ENCODE measurements around the gene LKAAEAR1. TPM values are rescaled to one million over a fixed set of nuclear protein-coding genes. Genes with fewer than 3 reads are reported as not detected.

The LKAAEAR1 gene
- total RNA-seq, 1 donor from 2014 or later: not detected

- Mint-ChIP-seq H3K27me3 (ENCODE audit: unreplicated experiment) (peaks cover 16% of the 10 kb centered on the region), H3K9me3 (ENCODE audit: unreplicated experiment) (no peaks in the 10 kb centered on the region), H3K27ac (ENCODE audit: unreplicated experiment) (peak overlapping the region; percentile 86), H3K4me3 (ENCODE audit: unreplicated experiment) (peak overlapping the region; percentile 82), H3K36me3 (ENCODE audit: low read depth, unreplicated experiment) (no peaks in the 10 kb centered on the region), H3K4me1 (ENCODE audit: unreplicated experiment) (peaks cover 38% of the 10 kb centered on the region)
- peak; percentile 22 for DNase-seq (ENCODE audit: low spot score)
- TF ChIP-seq CTCF (IDR thresholded peaks at IDR 0.05; ENCODE audit: unreplicated experiment): no peak
Measured at GRCh38 chr20:64039293-64040160, 44.7 kb downstream of the LKAAEAR1 start.

- no peaks in the 10 kb centered on the region for H3K9me3 Mint-ChIP-seq (ENCODE audit: unreplicated experiment)
- no peaks in the 10 kb centered on the region for H3K36me3 Mint-ChIP-seq (ENCODE audit: low read depth, unreplicated experiment)
Measured at GRCh38 chr20:64038565-64039292, 45.5 kb downstream of the LKAAEAR1 start.

GRCh38 chr20:64038224-64038564 lies 46.0 kb downstream of the LKAAEAR1 start:
- H3K27ac Mint-ChIP-seq (ENCODE audit: unreplicated experiment): no peak overlapping the region
- H3K4me1 Mint-ChIP-seq (ENCODE audit: unreplicated experiment): peaks cover 32% of the 10 kb centered on the region
- no peaks in the 10 kb centered on the region for H3K36me3 Mint-ChIP-seq (ENCODE audit: low read depth, unreplicated experiment)
- peaks cover 11% of the 10 kb centered on the region for H3K27me3 Mint-ChIP-seq (ENCODE audit: unreplicated experiment)
- no peak for DNase-seq (ENCODE audit: low spot score)
- TF ChIP-seq CTCF (IDR thresholded peaks at IDR 0.05; ENCODE audit: unreplicated experiment): no peak
- no peak overlapping the region for H3K4me3 Mint-ChIP-seq (ENCODE audit: unreplicated experiment)
- no peaks in the 10 kb centered on the region for H3K9me3 Mint-ChIP-seq (ENCODE audit: unreplicated experiment)

More at GRCh38 chr20:64038565-64039292, 45.5 kb downstream of the LKAAEAR1 start:
- peak; percentile 68 for TF ChIP-seq CTCF (IDR thresholded peaks at IDR 0.05; ENCODE audit: unreplicated experiment)
- peak; percentile 98 for DNase-seq (ENCODE audit: low spot score)
- no peak overlapping the region for H3K27ac Mint-ChIP-seq (ENCODE audit: unreplicated experiment)
- H3K4me1 Mint-ChIP-seq (ENCODE audit: unreplicated experiment): peaks cover 35% of the 10 kb centered on the region
- peaks cover 14% of the 10 kb centered on the region for H3K27me3 Mint-ChIP-seq (ENCODE audit: unreplicated experiment)
- H3K4me3 Mint-ChIP-seq (ENCODE audit: unreplicated experiment): peak overlapping the region; percentile 62

- Mint-ChIP-seq H3K4me1 (ENCODE audit: unreplicated experiment) (peaks cover 32% of the 10 kb centered on the region), H3K9me3 (ENCODE audit: unreplicated experiment) (no peaks in the 10 kb centered on the region), H3K27me3 (ENCODE audit: unreplicated experiment) (peaks cover 11% of the 10 kb centered on the region), H3K27ac (ENCODE audit: unreplicated experiment) (peak overlapping the region; percentile 61), H3K36me3 (ENCODE audit: low read depth, unreplicated experiment) (no peaks in the 10 kb centered on the region), H3K4me3 (ENCODE audit: unreplicated experiment) (peak overlapping the region; percentile 90)
- TF ChIP-seq CTCF (IDR thresholded peaks at IDR 0.05; ENCODE audit: unreplicated experiment): no peak
- no peak for DNase-seq (ENCODE audit: low spot score)
Measured at GRCh38 chr20:64037498-64038213, 46.5 kb downstream of the LKAAEAR1 start.
